K562 (cell line): ENCODE results near the gene DOCK1. TPM values are rescaled to one million over a fixed set of nuclear protein-coding genes. Genes with fewer than 3 reads are reported as not detected.

Experiments used
- ATAC-seq: fragments of 200-7000 bp; cut with Tn5 transposase; 3 replicates; pipeline ENCODE4 v1.9.1; 2020; ENCODE audit warnings: moderate library complexity
- BruUV-seq: library from RNA; stranded (reverse); fragments of 400-500 nt; replicated peaks from 2 replicates; lab custom pipeline; 2021; lab: Mats Ljungman, UMichigan
- CTCF ChIA-PET: fragments of 300-600 bp; formaldehyde crosslinking; extraction: SDS; loops from one replicate; lab custom pipeline; 2021; ENCODE audit warnings: low intra/inter-chr PET ratio; lab: Yijun Ruan, JAX
- POLR2A ChIA-PET: fragments of 300-600, 350-650 bp; sonication (Branson Sonifier 250); formaldehyde crosslinking; extraction: SDS; loops from one replicate; lab custom pipeline; 2021; ENCODE audit warnings: antibody characterized with exemption, inconsistent platforms; lab: Yijun Ruan, JAX
- DNase-seq, 4 experiments: peaks; one replicate each; pipeline versions ENCODE4 v3.0.0 to v3.0.0-alpha.2; 2011 to 2018; ENCODE audit warnings: low spot score in 3 of 4, mixed read lengths in 3 of 4; ENCODE audit errors: extremely low read depth in 1 of 4
- FAIRE-seq: peaks from 2 replicates; lab custom pipeline; 2011; peaks lifted over from hg19 to GRCh38; lab: Jason Lieb, UNC
- H2AFZ ChIP-seq: 2 replicates; pipeline ENCODE4 v1.6.0; 2011; ENCODE audit warnings: low read depth, low read length, control low read depth, inconsistent platforms
- H3K27ac ChIP-seq: fragments of 200-600 bp; 3 replicates; pipeline ENCODE4 v1.8.0; 2011; ENCODE audit warnings: low read depth, mild to moderate bottlenecking, control low read depth, inconsistent platforms, low read length, moderate library complexity, mixed read lengths; ENCODE audit errors: extremely low read depth
- H3K27me3 ChIP-seq, 2 experiments: fragments of 300-600 bp in 1 of 2; 2 replicates in 1 of 2; 3 replicates in 1 of 2; pipeline versions ENCODE4 v1.6.0 to v1.8.0; 2011; ENCODE audit warnings: inconsistent platforms in 2 of 2, low read length in 2 of 2, mild to moderate bottlenecking in 1 of 2, mixed read lengths in 1 of 2, moderate library complexity in 1 of 2; ENCODE audit not compliant: control insufficient read depth in 2 of 2, insufficient read depth in 2 of 2
- H3K36me3 ChIP-seq: fragments of 300-600 bp; 3 replicates; pipeline ENCODE4 v1.8.0; 2011; ENCODE audit warnings: mild to moderate bottlenecking, low read length, inconsistent platforms; ENCODE audit not compliant: control insufficient read depth, insufficient read depth
- H3K4me1 ChIP-seq, 2 experiments: fragments of 200-600 bp in 1 of 2; replicated peaks in 1 of 2; 2 replicates in 1 of 2; 3 replicates in 1 of 2; pipeline versions ENCODE4 v1.5.1 to v1.8.0; 2011; ENCODE audit warnings: inconsistent platforms in 2 of 2, low read length in 2 of 2, mild to moderate bottlenecking in 1 of 2, mixed read lengths in 1 of 2, moderate library complexity in 1 of 2; ENCODE audit not compliant: control insufficient read depth in 2 of 2, insufficient read depth in 2 of 2
- H3K4me2 ChIP-seq: 2 replicates; pipeline ENCODE4 v1.6.1; 2011; ENCODE audit warnings: low read length, control low read depth, inconsistent platforms, mixed read lengths; ENCODE audit not compliant: insufficient read depth
- H3K4me3 ChIP-seq: fragments of 200-600 bp; sonication (generic), shearing (Covaris generic); 2 replicates; pipeline ENCODE4 v1.5.1; 2016; ENCODE audit warnings: control low read depth, inconsistent platforms
- H3K79me2 ChIP-seq: fragments of 200-600 bp; 3 replicates; pipeline ENCODE4 v1.8.0; 2011; ENCODE audit warnings: low read length, inconsistent platforms; ENCODE audit not compliant: control insufficient read depth, insufficient read depth
- H3K9ac ChIP-seq, 2 experiments: 2 replicates each; pipeline versions ENCODE4 v1.6.0 to v1.6.1; 2011; ENCODE audit warnings: low read depth in 2 of 2, low read length in 2 of 2, control low read depth in 1 of 2, inconsistent platforms in 1 of 2, mild to moderate bottlenecking in 1 of 2, mixed read lengths in 1 of 2; ENCODE audit not compliant: insufficient read depth in 1 of 2
- H3K9me1 ChIP-seq: one replicate; pipeline ENCODE4 v1.6.0; 2011; ENCODE audit warnings: inconsistent platforms, mild to moderate bottlenecking, low read length, moderate library complexity; ENCODE audit not compliant: control insufficient read depth, insufficient read depth
- H3K9me3 ChIP-seq: replicated peaks from 2 replicates; pipeline ENCODE4 v1.5.1; 2011; ENCODE audit warnings: low read depth, low read length, inconsistent platforms; ENCODE audit not compliant: control insufficient read depth, insufficient read depth
- H4K20me1 ChIP-seq: replicated peaks from 2 replicates; pipeline ENCODE4 v1.6.1; 2011; ENCODE audit warnings: low read length, inconsistent platforms, mixed read lengths; ENCODE audit not compliant: control insufficient read depth, insufficient read depth
- EHMT2 ChIP-seq: fragments of 450-650 bp; IDR thresholded peaks from 2 replicates; pipeline ENCODE4 v1.6.1; 2018; ENCODE audit warnings: antibody characterized with exemption
- IFI16 ChIP-seq: fragments of 250-450 bp; sonication (Bioruptor Pico); IDR thresholded peaks from 2 replicates; pipeline ENCODE4 v2.1.2; 2022; ENCODE audit warnings: mild to moderate bottlenecking, inconsistent platforms
- MED1 ChIP-seq: sonication (generic); formaldehyde crosslinking; IDR thresholded peaks from 2 replicates; pipeline ENCODE4 v1.8.1; 2023; ENCODE audit warnings: missing genetic modification reagents, borderline replicate concordance
- TCF7L2 ChIP-seq: fragments of 150-350 bp; IDR thresholded peaks from 2 replicates; pipeline ENCODE4 v1.6.1; 2016; ENCODE audit warnings: low read depth, mild to moderate bottlenecking, low read length, moderate library complexity
- WGBS: fragments of 100-300 bp; shearing (Covaris generic); methylation state at CpG from one replicate; pipeline ENCODE4 v1.1.6; 2016; ENCODE audit warnings: low coverage, mixed read lengths; ENCODE audit not compliant: insufficient coverage; ENCODE audit errors: missing lambda C conversion rate; 5-methylcytosine and 5-hydroxymethylcytosine counted together
- in situ Hi-C: fragments of 300-500 bp; cut with MboI; formaldehyde crosslinking; loops from 4 replicates; pipeline ENCODE4 v1.15.0; 2018; ENCODE audit warnings: inconsistent platforms, mixed read lengths
- intact Hi-C: fragments of 100-400 bp; cut with micrococcal nuclease; formaldehyde crosslinking; loops from 2 replicates; pipeline ENCODE4 v1.14.2; 2022
- polyA plus RNA-seq, 8 experiments: library from polyadenylated mRNA; depleted of rRNA in 4 of 8; stranded (reverse) in 5 of 8; unstranded in 3 of 8; fragments of >200 nt; fragmentation: Nextera tagmentation in 2 of 8; fragmentation: Illumina TruSeq in 1 of 8; extraction: Ambion mirVana in 2 of 8; extraction: Trizol in 1 of 8; gene quantifications; 2 replicates each; pipeline versions ENCODE4 v1.2.1 to v1.2.3, GENCODE V29; 2011 to 2014; ENCODE audit warnings: inconsistent platforms in 1 of 8, missing spikeins in 1 of 8
- total RNA-seq, 7 experiments: library from RNA; depleted of rRNA in 6 of 7; stranded (reverse); fragments of >200 nt in 6 of 7; fragmentation: Illumina TruSeq in 2 of 7; extraction: Trizol in 2 of 7; gene quantifications; 2 replicates each; pipeline versions ENCODE4 v1.2.1 to v1.2.3, GENCODE V29; 2011 to 2021; ENCODE audit warnings: low replicate concordance in 1 of 7
- TF ChIP-seq, protein P1 (sequence below): fragments of 450-650 bp; IDR thresholded peaks from 2 replicates; pipeline ENCODE4 v1.6.1; 2016; ENCODE audit warnings: mild to moderate bottlenecking, moderate library complexity

Gene DOCK1
- total and polyA plus RNA-seq, 9 of the 15 experiments (the other 6 are each of a cell fraction or from before 2014, with no cell fraction given) = 0.31 TPM; not detected in 8

GRCh38 chr10:127423218-127423915, 518.1 kb downstream of the DOCK1 start:
- in situ Hi-C loops (no loop called here), intact Hi-C loops (no loop called here)
- no peaks in the 10 kb centered on the region for H3K36me3 ChIP-seq
- FAIRE-seq = no peak
- H3K79me2 ChIP-seq = no peaks in the 10 kb centered on the region
- ChIA-PET POLR2A (no interaction called here), CTCF (no interaction called here)
- 4% methylated on average over 5 of the region's 8 CpGs for WGBS
- DNase-seq = no peak
- H3K9me1 ChIP-seq = no peaks in the 10 kb centered on the region
- BruUV-seq = no TSS peak
- no peak overlapping the region for H3K4me3 ChIP-seq
- H2AFZ ChIP-seq = no peak overlapping the region
- no peaks in the 10 kb centered on the region for H3K27me3 ChIP-seq
- no peak overlapping the region for H3K4me2 ChIP-seq
- no peak for ATAC-seq
- H4K20me1 ChIP-seq = no peaks in the 10 kb centered on the region; the same call in 1 of the 2 replicates
- H3K27ac ChIP-seq = no peak overlapping the region
- no peaks in the 10 kb centered on the region for H3K4me1 ChIP-seq
- H3K9ac ChIP-seq = no peak overlapping the region
- no peaks in the 10 kb centered on the region for H3K9me3 ChIP-seq
- TF ChIP-seq EHMT2 (no peak), IFI16 (CRISPR knock-in tag) (no peak), TCF7L2 (no peak), MED1 (CRISPR knock-in tag) (no peak)
- TF ChIP-seq, protein P1, sequence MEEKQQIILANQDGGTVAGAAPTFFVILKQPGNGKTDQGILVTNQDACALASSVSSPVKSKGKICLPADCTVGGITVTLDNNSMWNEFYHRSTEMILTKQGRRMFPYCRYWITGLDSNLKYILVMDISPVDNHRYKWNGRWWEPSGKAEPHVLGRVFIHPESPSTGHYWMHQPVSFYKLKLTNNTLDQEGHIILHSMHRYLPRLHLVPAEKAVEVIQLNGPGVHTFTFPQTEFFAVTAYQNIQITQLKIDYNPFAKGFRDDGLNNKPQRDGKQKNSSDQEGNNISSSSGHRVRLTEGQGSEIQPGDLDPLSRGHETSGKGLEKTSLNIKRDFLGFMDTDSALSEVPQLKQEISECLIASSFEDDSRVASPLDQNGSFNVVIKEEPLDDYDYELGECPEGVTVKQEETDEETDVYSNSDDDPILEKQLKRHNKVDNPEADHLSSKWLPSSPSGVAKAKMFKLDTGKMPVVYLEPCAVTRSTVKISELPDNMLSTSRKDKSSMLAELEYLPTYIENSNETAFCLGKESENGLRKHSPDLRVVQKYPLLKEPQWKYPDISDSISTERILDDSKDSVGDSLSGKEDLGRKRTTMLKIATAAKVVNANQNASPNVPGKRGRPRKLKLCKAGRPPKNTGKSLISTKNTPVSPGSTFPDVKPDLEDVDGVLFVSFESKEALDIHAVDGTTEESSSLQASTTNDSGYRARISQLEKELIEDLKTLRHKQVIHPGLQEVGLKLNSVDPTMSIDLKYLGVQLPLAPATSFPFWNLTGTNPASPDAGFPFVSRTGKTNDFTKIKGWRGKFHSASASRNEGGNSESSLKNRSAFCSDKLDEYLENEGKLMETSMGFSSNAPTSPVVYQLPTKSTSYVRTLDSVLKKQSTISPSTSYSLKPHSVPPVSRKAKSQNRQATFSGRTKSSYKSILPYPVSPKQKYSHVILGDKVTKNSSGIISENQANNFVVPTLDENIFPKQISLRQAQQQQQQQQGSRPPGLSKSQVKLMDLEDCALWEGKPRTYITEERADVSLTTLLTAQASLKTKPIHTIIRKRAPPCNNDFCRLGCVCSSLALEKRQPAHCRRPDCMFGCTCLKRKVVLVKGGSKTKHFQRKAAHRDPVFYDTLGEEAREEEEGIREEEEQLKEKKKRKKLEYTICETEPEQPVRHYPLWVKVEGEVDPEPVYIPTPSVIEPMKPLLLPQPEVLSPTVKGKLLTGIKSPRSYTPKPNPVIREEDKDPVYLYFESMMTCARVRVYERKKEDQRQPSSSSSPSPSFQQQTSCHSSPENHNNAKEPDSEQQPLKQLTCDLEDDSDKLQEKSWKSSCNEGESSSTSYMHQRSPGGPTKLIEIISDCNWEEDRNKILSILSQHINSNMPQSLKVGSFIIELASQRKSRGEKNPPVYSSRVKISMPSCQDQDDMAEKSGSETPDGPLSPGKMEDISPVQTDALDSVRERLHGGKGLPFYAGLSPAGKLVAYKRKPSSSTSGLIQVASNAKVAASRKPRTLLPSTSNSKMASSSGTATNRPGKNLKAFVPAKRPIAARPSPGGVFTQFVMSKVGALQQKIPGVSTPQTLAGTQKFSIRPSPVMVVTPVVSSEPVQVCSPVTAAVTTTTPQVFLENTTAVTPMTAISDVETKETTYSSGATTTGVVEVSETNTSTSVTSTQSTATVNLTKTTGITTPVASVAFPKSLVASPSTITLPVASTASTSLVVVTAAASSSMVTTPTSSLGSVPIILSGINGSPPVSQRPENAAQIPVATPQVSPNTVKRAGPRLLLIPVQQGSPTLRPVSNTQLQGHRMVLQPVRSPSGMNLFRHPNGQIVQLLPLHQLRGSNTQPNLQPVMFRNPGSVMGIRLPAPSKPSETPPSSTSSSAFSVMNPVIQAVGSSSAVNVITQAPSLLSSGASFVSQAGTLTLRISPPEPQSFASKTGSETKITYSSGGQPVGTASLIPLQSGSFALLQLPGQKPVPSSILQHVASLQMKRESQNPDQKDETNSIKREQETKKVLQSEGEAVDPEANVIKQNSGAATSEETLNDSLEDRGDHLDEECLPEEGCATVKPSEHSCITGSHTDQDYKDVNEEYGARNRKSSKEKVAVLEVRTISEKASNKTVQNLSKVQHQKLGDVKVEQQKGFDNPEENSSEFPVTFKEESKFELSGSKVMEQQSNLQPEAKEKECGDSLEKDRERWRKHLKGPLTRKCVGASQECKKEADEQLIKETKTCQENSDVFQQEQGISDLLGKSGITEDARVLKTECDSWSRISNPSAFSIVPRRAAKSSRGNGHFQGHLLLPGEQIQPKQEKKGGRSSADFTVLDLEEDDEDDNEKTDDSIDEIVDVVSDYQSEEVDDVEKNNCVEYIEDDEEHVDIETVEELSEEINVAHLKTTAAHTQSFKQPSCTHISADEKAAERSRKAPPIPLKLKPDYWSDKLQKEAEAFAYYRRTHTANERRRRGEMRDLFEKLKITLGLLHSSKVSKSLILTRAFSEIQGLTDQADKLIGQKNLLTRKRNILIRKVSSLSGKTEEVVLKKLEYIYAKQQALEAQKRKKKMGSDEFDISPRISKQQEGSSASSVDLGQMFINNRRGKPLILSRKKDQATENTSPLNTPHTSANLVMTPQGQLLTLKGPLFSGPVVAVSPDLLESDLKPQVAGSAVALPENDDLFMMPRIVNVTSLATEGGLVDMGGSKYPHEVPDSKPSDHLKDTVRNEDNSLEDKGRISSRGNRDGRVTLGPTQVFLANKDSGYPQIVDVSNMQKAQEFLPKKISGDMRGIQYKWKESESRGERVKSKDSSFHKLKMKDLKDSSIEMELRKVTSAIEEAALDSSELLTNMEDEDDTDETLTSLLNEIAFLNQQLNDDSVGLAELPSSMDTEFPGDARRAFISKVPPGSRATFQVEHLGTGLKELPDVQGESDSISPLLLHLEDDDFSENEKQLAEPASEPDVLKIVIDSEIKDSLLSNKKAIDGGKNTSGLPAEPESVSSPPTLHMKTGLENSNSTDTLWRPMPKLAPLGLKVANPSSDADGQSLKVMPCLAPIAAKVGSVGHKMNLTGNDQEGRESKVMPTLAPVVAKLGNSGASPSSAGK = no peak
